ENCODE data around the gene KIAA0753. TPM values are rescaled to one million over a fixed set of nuclear protein-coding genes. Genes with fewer than 3 reads are reported as not detected.

The KIAA0753 gene
- total and polyA plus RNA-seq, 2 of the 13 experiments (the other 11 are each of a cell fraction or from before 2014, with no cell fraction given) = 5.2 to 9.1 TPM

GRCh38 chr17:6577686-6578263, 62.7 kb downstream of the KIAA0753 start:
- in situ Hi-C loops (cut with HindIII; ENCODE audit: extremely low pct_ligation_motif_present, low pct_unique_long_range_greater_than_20kb) = no loop called here
- no peak overlapping the region for H3K27ac ChIP-seq (ENCODE audit: extremely low read length, insufficient read depth, low read length)
- H3K36me3 ChIP-seq (replicated peaks in 1 of 2; ENCODE audit: control insufficient read depth in 1 of 2, insufficient read depth in 2 of 2, low read length in 2 of 2) = peaks cover 8 to 20% of the 10 kb centered on the region in 2 experiments; a peak in 4 of 5 replicates
- H3K9me3 ChIP-seq (ENCODE audit: low read length) = no peaks in the 10 kb centered on the region
- ChIA-PET POLR2A (no interaction called here), CTCF (ENCODE audit: low intra/inter-chr PET ratio, low total read pairs) (no interaction called here)
- FAIRE-seq (no peak), DNase-seq (ENCODE audit: low spot score) (no peak), ATAC-seq (no peak)
- H3K27me3 ChIP-seq (ENCODE audit: control insufficient read depth in 1 of 2, insufficient read depth in 2 of 2, low read length in 2 of 2) = no peaks in the 10 kb centered on the region
- no peak overlapping the region for H3K4me2 ChIP-seq (ENCODE audit: low read depth, low read length)
- intact Hi-C loops (cut with micrococcal nuclease; ENCODE audit: unreplicated experiment) = no loop called here
- H4K20me1 ChIP-seq (ENCODE audit: insufficient read depth, low read length) = no peaks in the 10 kb centered on the region
- no peak overlapping the region for H3K4me3 ChIP-seq (replicated peaks in 1 of 3; ENCODE audit: insufficient read depth in 1 of 3, low read depth in 2 of 3, low read length in 3 of 3)
- no peaks in the 10 kb centered on the region for H3K79me2 ChIP-seq (ENCODE audit: insufficient read depth, low read length)
- TF ChIP-seq ZNF264 (CRISPR knock-in tag; IDR thresholded peaks at IDR 0.05) = no peak
- TF ChIP-seq ZNF629 (CRISPR knock-in tag; conservative IDR thresholded peaks at IDR 0.05) = peak; percentile 68
- H3K4me1 ChIP-seq (ENCODE audit: insufficient read depth, low read length) = no peaks in the 10 kb centered on the region
- BruUV-seq (replicated peaks) = no TSS peak
- WGBS (ENCODE audit: low lambda C conversion rate) = 96% methylated on average over 7 of the region's 7 CpGs
- no peak overlapping the region for H3K9ac ChIP-seq (ENCODE audit: insufficient read depth, low read depth, low read length)
- no peak overlapping the region for H2AFZ ChIP-seq (ENCODE audit: low read length)

DNA sequence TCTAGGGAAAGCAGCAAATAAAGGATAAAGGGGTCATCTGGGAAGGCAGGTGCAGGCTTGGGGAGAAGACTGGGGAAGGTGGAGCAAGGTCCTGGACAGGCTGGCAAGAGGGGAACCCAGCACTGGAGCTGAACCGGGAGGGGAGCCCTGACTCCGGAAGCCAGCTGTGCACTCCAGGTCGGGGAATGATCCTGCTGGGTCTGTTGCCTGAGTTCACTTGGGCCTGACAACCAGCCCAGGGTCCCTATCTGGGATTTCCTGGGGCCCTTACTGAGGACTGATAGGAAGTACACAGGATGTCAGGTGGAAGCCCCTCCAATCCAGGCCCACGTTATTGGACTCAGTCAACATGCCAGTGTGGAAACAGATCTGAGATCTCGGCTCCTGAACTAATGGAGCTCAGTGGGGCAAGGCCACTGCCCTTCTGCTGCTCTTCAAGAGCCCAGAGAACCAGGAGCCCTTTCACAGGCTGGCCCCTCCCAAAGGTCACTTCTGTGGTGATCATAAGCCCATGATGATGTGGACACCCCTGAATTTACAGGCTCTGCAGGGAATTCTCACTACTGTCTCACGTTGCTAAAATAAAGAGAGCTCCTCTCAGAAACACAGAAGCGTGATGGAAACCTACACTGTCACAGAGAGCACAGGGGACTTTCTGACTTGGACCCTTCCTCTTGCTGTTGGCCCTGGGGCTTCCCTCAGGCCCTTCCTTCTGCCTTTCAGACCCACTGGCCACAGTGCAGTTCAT, 64.3 kb downstream of the KIAA0753 start:
- no peak for FAIRE-seq
- in situ Hi-C loops (cut with HindIII; ENCODE audit: extremely low pct_ligation_motif_present, low pct_unique_long_range_greater_than_20kb) = no loop called here
- TF ChIP-seq PAXIP1 (CRISPR knock-in tag; conservative IDR thresholded peaks at IDR 0.05) (no peak), EHMT2 (IDR thresholded peaks at IDR 0.05; ENCODE audit: borderline replicate concordance, low read depth, low read length) (no peak), SRSF4 (IDR thresholded peaks at IDR 0.05; ENCODE audit: low read depth, low read length, poor library complexity, severe bottlenecking) (no peak), ZNF251 (CRISPR knock-in tag; IDR thresholded peaks at IDR 0.05) (no peak), IRF2 (CRISPR knock-in tag; IDR thresholded peaks at IDR 0.05) (no peak), GFI1 (CRISPR knock-in tag; IDR thresholded peaks at IDR 0.05; ENCODE audit: borderline replicate concordance) (no peak), ZNF496 (CRISPR knock-in tag; IDR thresholded peaks at IDR 0.05; ENCODE audit: insufficient replicate concordance) (no peak), HDAC2 (CRISPR knock-in tag; IDR thresholded peaks at IDR 0.05) (no peak), NCOA5 (CRISPR knock-in tag; IDR thresholded peaks at IDR 0.05) (no peak), ZC3H4 (CRISPR knock-in tag; IDR thresholded peaks at IDR 0.05; ENCODE audit: borderline replicate concordance) (no peak), SSRP1 (CRISPR knock-in tag; IDR thresholded peaks at IDR 0.05) (no peak), ZNF3 (CRISPR knock-in tag; IDR thresholded peaks at IDR 0.05) (no peak)

More for the DNA sequence above, 64.3 kb downstream of the KIAA0753 start:
- intact Hi-C loops (cut with micrococcal nuclease; ENCODE audit: unreplicated experiment) = no loop called here
- Histone ChIP-seq H3K79me2 (ENCODE audit: insufficient read depth, low read length) (no peaks in the 10 kb centered on the region), H3K9ac (ENCODE audit: insufficient read depth, low read depth, low read length) (no peak overlapping the region), H3K4me3 (replicated peaks in 1 of 3; ENCODE audit: insufficient read depth in 1 of 3, low read depth in 2 of 3, low read length in 3 of 3) (no peak overlapping the region), H3K27me3 (ENCODE audit: control insufficient read depth in 1 of 2, insufficient read depth in 2 of 2, low read length in 2 of 2) (no peaks in the 10 kb centered on the region), H3K4me2 (ENCODE audit: low read depth, low read length) (no peak overlapping the region), H3K27ac (ENCODE audit: extremely low read length, insufficient read depth, low read length) (no peak overlapping the region), H3K9me3 (ENCODE audit: low read length) (no peaks in the 10 kb centered on the region), H2AFZ (ENCODE audit: low read length) (no peak overlapping the region), H3K4me1 (ENCODE audit: insufficient read depth, low read length) (no peaks in the 10 kb centered on the region), H3K36me3 (replicated peaks in 1 of 2; ENCODE audit: control insufficient read depth in 1 of 2, insufficient read depth in 2 of 2, low read length in 2 of 2) (peaks cover 9 to 16% of the 10 kb centered on the region in 2 experiments; a peak in 4 of 5 replicates), H4K20me1 (ENCODE audit: insufficient read depth, low read length) (no peaks in the 10 kb centered on the region)
- ChIA-PET POLR2A (no interaction called here), CTCF (ENCODE audit: low intra/inter-chr PET ratio, low total read pairs) (no interaction called here)
- WGBS (ENCODE audit: low lambda C conversion rate) = 91% methylated on average over 3 of the region's 7 CpGs
- BruUV-seq (replicated peaks) = no TSS peak
- ATAC-seq = no peak; the same call in 2 of the 3 replicates
- no peak for DNase-seq (ENCODE audit: low spot score)
